Activated T-helper 17 cell treated with anti-CD3 and anti-CD28 coated beads, Interleukin-2, amount 50 U/mL, for 72 hours (primary cell): ENCODE results near the gene CRADD. TPM values are rescaled to one million over a fixed set of nuclear protein-coding genes. Genes with fewer than 3 reads are reported as not detected.

ENCODE experiments used
- ATAC-seq: fragments of 150-1000 bp; cut with Tn5 transposase; replicated peaks from 2 replicates; pipeline ENCODE4 v1.10.0; 2021; ENCODE audit warnings: mild to moderate bottlenecking, moderate library complexity
- H3K27ac Mint-ChIP-seq: one replicate; pipeline ENCODE4 v1.8.0; 2022; ENCODE audit warnings: mixed read lengths
- H3K27me3 Mint-ChIP-seq: one replicate; pipeline ENCODE4 v1.8.0; 2022; ENCODE audit warnings: mixed read lengths
- H3K36me3 Mint-ChIP-seq: one replicate; pipeline ENCODE4 v1.8.0; 2022; ENCODE audit warnings: low read depth, mild to moderate bottlenecking, mixed read lengths
- H3K4me1 Mint-ChIP-seq: one replicate; pipeline ENCODE4 v1.8.0; 2022; ENCODE audit warnings: mixed read lengths
- H3K4me3 Mint-ChIP-seq: one replicate; pipeline ENCODE4 v1.8.0; 2022; ENCODE audit warnings: mild to moderate bottlenecking, mixed read lengths
- H3K9me3 Mint-ChIP-seq: one replicate; pipeline ENCODE4 v1.8.0; 2022; ENCODE audit warnings: mixed read lengths
- total RNA-seq, 2 donors: library from RNA; stranded (reverse); gene quantifications; one replicate each; pipeline ENCODE4 v1.2.3, GENCODE V29; 2022

The CRADD gene
- total RNA-seq, 2 donors from 2014 or later = 21.4 to 23.0 TPM

DNA sequence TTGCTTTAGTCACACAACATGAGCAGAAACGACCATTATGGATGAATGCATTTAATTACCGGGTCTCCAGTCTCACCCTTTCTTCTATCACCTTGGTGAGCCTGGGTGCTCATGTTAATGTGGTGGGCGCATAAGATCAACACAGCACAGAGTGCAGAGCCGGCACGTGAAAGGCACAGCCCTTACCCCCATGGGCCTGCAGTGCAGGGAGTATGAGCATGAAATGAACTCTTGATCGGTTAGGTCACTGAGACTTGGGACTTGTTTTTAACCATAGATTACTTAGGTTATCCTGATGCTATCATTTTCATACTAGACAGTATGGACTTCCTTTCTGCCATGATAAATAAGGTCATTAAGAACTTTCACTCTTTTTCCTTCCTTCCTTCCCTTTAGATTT is 156.8 kb downstream of the CRADD start:
- Mint-ChIP-seq H3K4me3 (no peak overlapping the region), H3K27ac (no peak overlapping the region), H3K4me1 (no peaks in the 10 kb centered on the region), H3K36me3 (peaks cover 24% of the 10 kb centered on the region), H3K27me3 (no peaks in the 10 kb centered on the region), H3K9me3 (no peaks in the 10 kb centered on the region)
- no peak for ATAC-seq

DNA sequence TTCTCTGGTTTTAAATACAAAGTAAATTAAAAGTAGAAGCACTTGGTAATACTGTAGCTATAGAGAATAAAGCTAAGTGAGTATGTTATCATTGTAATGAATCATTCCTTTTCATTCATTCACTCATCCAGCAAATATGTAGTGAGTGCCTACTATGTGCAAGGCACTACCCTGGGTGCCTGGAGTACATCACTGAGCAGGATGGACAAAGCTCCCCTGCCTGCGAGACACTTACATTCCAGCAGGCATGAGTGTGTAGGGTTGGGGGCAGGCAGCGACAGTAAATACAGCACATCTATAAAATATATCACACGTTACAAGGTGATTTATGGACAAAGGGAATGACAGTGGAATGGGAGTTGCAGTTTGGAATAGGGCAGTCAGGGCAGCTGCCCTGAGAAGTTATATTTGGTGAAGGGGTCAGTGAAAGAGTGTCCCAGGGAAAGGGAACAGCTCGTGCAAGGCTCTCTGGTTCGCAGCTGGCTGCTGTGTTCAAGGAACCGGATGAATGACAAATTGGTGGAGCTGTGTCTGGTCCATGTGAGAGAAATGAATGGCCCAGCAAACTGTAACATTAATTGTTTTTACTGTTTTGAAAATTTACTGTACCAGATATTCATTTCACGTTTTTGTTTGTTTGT is 159.6 kb downstream of the CRADD start:
- no peaks in the 10 kb centered on the region for H3K27me3 Mint-ChIP-seq
- no peaks in the 10 kb centered on the region for H3K9me3 Mint-ChIP-seq
- peaks cover 48% of the 10 kb centered on the region for H3K36me3 Mint-ChIP-seq
- ATAC-seq = no peak
- no peaks in the 10 kb centered on the region for H3K4me1 Mint-ChIP-seq
- H3K27ac Mint-ChIP-seq = no peak overlapping the region
- H3K4me3 Mint-ChIP-seq = no peak overlapping the region

DNA sequence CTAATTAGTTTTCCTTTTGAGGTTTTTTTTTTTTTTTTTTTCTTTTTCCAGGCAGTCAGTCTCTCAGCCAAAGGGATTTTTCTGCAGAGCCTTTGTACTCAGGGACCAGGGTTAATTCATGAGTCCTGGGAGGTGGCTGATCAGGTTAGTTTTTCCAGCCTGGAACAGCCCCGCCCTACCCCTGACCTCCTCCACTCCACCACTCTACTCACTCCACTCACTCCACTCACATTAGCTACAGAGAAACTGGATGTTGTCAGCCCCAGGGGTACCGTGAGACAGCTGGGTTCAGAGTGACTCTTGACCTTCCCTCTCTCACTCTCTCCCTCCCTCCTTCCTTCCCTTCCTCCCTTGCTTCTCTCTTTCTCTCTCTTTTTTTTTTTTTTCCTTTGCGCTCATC is 161.0 kb downstream of the CRADD start:
- Mint-ChIP-seq H3K27ac (peak overlapping the region; percentile 3), H3K27me3 (no peaks in the 10 kb centered on the region), H3K4me3 (no peak overlapping the region), H3K36me3 (peaks cover 53% of the 10 kb centered on the region), H3K9me3 (no peaks in the 10 kb centered on the region), H3K4me1 (no peaks in the 10 kb centered on the region)
- ATAC-seq = no peak

DNA sequence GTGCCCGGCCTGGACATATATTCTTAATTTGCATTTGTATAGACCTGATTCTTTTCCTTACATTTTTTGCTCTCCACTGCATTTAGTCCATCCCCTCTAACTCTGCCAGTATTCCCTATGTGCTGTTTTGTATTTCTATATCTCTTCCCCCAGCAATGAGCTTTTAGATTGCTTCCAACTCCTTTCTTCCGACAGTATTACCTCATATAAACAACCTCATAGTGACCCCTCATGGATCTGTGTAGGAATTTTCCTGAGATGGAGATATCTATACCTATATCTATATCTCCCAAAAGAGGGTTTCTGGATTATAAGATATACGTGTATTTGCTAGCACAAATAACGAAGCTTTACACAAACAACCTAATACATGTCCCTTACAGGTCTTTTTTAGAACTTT is 161.9 kb downstream of the CRADD start:
- H3K4me1 Mint-ChIP-seq = no peaks in the 10 kb centered on the region
- no peaks in the 10 kb centered on the region for H3K27me3 Mint-ChIP-seq
- no peak for ATAC-seq
- H3K36me3 Mint-ChIP-seq = peaks cover 53% of the 10 kb centered on the region
- H3K27ac Mint-ChIP-seq = no peak overlapping the region
- no peak overlapping the region for H3K4me3 Mint-ChIP-seq
- no peaks in the 10 kb centered on the region for H3K9me3 Mint-ChIP-seq

DNA sequence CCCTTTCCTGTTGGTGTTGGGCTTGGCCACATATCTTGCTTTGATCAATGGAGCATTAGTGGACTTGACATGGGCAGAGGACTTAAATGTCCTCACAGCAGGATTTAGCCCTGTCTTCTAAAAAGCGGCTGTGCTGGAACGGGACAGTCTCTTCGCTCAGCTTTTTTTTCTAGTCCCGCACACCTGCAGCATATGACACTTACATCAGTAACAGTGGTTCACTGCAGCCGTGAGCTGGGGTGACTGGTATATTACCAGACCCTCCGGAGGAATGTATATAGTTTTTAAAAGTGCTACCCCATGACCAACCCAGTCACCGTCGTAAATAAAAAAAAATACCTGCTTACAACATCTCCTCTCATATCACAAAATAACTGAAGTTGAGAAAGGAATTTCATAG is 164.5 kb downstream of the CRADD start:
- Mint-ChIP-seq H3K36me3 (peaks cover 56% of the 10 kb centered on the region), H3K27ac (no peak overlapping the region)
- ATAC-seq = no peak

DNA sequence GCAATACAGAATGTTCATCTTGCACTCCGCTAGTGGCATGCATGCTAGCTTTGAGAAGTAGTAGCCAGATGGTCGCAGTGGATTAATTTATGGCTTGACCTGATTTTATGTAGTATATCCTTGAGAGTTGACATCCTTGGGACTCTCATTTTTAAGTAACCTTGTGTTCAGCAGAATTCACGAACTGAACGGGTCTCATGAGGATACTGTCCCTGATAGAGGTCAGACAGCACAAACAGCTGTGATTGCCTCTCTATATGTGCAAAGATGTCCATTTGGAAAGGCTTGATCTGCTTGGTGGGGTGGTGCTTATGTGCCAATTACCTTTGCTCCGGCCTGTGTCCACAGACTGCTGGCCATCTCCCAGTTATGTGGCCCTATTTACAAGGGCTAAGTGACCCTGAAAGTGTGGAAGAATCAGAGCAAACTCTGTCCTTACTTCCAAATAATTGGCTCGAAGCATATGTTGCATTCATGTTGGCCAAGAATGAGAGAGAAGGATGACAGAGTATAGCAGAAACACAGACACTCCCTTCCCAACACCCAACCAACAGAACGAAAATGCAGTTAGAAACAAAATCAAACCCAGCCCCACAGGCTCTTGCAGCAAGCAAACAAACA is 167.1 kb downstream of the CRADD start:
- peaks cover 25% of the 10 kb centered on the region for H3K4me1 Mint-ChIP-seq
- H3K36me3 Mint-ChIP-seq = peaks cover 49% of the 10 kb centered on the region
- H3K27ac Mint-ChIP-seq = no peak overlapping the region
- no peak for ATAC-seq
- no peak overlapping the region for H3K4me3 Mint-ChIP-seq
- no peaks in the 10 kb centered on the region for H3K9me3 Mint-ChIP-seq
- no peaks in the 10 kb centered on the region for H3K27me3 Mint-ChIP-seq

More for the DNA sequence above, 164.5 kb downstream of the CRADD start:
- Mint-ChIP-seq H3K9me3 (no peaks in the 10 kb centered on the region), H3K27me3 (no peaks in the 10 kb centered on the region), H3K4me1 (peaks cover 6% of the 10 kb centered on the region), H3K4me3 (no peak overlapping the region)

DNA sequence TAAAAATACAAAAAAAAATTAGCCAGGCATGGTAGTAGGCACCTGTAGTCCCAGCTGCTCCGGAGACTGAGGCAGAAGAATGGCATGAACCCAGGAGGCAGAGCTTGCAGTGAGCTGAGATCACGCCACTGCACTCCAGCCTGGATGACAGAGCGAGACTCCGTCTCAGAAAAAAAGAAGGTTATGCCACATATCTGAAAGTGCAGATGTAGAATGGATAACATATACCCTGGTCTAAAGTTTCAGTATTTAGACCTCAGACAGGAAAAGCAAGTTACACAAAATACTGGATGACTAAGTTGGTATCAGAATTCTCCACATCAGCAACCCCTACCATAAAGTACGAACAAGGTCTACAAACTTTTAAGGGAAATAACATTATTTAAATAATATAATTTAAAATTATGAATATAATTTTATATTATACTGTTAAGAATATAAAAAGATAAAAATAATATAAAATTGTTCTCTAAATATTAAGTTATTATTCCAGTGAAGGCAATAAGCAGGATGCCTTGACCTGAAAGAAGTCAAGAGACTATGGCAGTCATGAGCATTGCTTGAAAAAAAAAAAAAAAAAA is 169.9 kb downstream of the CRADD start:
- H3K36me3 Mint-ChIP-seq = peaks cover 30% of the 10 kb centered on the region
- H3K27ac Mint-ChIP-seq = peak overlapping the region; percentile 86

DNA sequence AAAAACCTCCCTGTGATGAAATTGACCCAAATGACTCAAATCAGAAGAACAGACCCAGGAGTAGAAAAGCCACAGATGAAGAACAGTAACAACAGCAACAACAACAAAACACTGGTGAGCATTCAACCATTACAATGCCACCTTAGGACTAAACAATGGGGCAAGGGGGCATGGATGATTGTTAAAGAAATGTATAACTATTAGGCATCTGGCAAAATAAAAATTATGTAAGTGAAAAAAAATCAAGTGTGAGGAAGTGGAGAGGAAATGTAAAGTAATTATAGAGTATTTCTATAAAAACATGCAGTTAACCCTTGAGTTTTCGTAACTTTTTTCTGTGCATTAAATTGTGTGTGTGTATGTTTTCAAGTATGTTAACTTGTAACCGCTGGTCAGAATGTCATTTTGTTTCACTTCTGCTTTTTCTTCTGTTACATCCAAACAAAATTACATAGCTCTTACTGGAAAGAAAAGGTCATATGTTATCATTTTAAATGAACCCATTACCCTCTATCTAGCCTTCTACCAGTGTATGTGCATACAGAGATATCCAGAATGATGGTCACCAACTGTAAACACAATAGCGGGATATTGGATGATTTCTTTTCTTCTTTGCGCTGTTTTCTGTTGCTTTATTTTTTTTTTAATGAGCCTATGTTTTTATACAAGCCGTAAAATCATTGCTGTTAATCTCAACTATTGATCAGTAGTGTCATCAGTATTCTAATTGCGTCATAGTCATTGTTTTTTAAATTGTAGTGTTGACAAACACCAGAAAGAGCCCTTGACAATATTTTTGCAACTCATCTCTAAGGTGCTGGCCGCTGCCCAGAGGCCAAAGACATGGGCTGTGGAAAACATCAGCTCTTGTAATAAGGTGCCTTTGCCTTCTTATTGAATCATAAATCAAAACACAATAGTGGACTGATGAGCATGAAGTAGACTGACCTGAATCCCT is 170.6 kb downstream of the CRADD start:
- no peaks in the 10 kb centered on the region for H3K9me3 Mint-ChIP-seq

More for the DNA sequence above, 169.9 kb downstream of the CRADD start:
- H3K4me3 Mint-ChIP-seq = peak overlapping the region; percentile 49
- peak; percentile 66 for ATAC-seq
- no peaks in the 10 kb centered on the region for H3K9me3 Mint-ChIP-seq
- peaks cover 33% of the 10 kb centered on the region for H3K4me1 Mint-ChIP-seq
- H3K27me3 Mint-ChIP-seq = no peaks in the 10 kb centered on the region

DNA sequence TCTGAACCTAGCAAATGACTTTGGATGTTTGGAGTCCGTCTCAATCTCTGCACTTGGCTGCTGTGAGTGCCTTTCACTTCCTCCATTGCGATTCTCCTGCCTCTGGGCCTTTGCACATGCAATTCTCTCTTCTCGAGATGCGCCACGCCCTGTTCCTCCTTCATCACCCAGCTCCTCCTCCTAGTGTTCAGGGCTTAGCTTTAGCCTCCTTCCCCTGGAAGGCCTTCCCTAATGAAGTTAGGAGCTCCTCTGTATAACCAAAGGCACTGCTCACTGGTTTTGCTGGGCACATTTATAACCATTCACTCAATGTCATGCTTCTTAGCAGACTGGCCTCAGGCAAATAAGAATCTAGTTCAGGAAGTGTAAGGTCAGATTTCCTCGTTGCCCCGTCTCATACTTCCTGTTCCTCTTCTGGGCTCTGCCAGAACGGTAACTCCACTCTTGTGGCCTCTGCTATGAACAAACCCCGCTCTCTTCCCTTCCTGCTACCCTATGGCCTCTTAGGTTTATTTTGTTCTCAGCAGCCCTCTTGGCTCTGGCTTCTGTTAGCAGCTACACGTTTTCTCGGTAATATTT is 171.4 kb downstream of the CRADD start:
- Mint-ChIP-seq H3K4me1 (peaks cover 41% of the 10 kb centered on the region), H3K27me3 (no peaks in the 10 kb centered on the region), H3K9me3 (no peaks in the 10 kb centered on the region), H3K27ac (peak overlapping the region; percentile 86), H3K36me3 (peaks cover 34% of the 10 kb centered on the region), H3K4me3 (peak overlapping the region; percentile 49)
- no peak for ATAC-seq

More for the DNA sequence above, 170.6 kb downstream of the CRADD start:
- H3K4me3 Mint-ChIP-seq = peak overlapping the region; percentile 49
- peaks cover 28% of the 10 kb centered on the region for H3K36me3 Mint-ChIP-seq
- H3K27me3 Mint-ChIP-seq = no peaks in the 10 kb centered on the region
- H3K4me1 Mint-ChIP-seq = peaks cover 38% of the 10 kb centered on the region
- peak; percentile 61 for ATAC-seq
- peak overlapping the region; percentile 86 for H3K27ac Mint-ChIP-seq

DNA sequence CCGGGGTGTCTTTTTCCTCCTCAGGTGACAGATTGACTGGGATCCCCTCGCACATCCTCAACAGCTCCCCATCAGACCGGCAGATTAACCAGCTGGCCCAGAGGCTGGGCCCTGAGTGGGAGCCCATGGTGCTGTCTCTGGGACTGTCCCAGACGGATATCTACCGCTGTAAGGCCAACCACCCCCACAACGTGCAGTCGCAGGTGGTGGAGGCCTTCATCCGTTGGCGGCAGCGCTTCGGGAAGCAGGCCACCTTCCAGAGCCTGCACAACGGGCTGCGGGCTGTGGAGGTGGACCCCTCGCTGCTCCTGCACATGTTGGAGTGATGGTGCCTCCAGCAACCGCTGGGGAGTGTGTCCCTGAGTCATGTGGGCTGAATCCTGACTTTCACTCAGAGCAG is 172.8 kb downstream of the CRADD start:
- Mint-ChIP-seq H3K4me3 (no peak overlapping the region), H3K27ac (no peak overlapping the region), H3K36me3 (peaks cover 29% of the 10 kb centered on the region), H3K27me3 (no peaks in the 10 kb centered on the region), H3K9me3 (no peaks in the 10 kb centered on the region), H3K4me1 (peaks cover 48% of the 10 kb centered on the region)
- no peak for ATAC-seq

DNA sequence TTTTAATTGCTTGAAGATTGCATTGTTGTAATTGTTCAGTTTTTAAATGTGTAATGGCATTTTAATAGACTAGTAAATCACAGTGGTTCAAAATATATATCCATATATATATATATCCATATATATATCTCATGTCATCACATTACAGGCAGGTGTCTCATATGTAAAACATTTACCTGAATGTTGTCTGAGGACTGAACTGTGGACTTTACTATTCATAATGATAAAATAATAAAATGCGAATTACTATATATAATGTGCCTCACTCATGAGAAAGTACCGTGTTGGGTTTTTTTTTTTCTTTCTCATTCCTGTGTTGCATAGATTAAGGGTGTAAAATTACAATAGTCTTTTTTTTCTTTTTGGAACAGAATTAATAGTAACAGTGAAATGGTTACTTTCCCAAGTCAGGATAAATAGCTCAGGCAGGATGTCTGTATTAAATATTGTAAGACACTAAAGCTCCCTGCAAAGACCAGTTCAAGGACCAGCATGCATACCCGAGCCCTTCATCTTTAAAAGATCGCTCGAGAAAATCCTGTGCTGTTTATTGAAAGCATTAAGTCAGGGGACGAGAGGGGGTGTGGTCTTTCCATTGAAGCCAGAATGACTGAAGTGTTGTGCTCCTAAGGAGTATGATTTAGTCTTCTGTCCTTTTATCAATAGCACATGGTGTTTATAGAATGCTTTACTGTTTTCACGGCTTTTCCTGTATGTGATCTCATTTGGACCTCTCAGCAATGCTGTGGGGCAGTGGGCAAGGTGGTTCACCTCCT is 173.5 kb downstream of the CRADD start:
- Mint-ChIP-seq H3K4me3 (peak overlapping the region; percentile 18), H3K27ac (peak overlapping the region; percentile 34), H3K4me1 (peaks cover 48% of the 10 kb centered on the region), H3K9me3 (no peaks in the 10 kb centered on the region), H3K36me3 (peaks cover 29% of the 10 kb centered on the region), H3K27me3 (no peaks in the 10 kb centered on the region)
- ATAC-seq = no peak

DNA sequence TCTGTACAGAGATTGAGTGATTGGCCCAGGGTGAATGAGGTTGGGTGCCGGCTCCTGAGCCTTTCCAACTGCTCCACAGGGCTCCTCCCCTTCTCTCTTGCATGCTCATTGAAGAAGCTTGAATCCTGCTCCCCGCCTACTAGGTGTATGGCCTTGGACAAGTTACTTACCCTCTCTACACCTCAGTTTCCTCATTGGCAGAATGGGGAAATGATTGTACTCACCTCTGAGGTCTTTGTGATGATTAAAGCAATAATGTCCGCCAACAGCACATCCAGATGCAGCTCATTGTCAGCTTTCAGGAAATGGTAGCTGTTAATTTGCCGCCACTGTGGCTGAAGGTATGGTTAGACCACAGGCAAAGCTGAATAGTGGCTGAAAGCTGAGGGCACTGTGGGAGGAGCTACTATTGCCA is 174.1 kb downstream of the CRADD start:
- ATAC-seq = peak; percentile 75
- no peaks in the 10 kb centered on the region for H3K9me3 Mint-ChIP-seq
- H3K27me3 Mint-ChIP-seq = no peaks in the 10 kb centered on the region
- peak overlapping the region; percentile 18 for H3K4me3 Mint-ChIP-seq
- H3K36me3 Mint-ChIP-seq = peaks cover 23% of the 10 kb centered on the region
- peaks cover 46% of the 10 kb centered on the region for H3K4me1 Mint-ChIP-seq
- peak overlapping the region; percentile 34 for H3K27ac Mint-ChIP-seq

DNA sequence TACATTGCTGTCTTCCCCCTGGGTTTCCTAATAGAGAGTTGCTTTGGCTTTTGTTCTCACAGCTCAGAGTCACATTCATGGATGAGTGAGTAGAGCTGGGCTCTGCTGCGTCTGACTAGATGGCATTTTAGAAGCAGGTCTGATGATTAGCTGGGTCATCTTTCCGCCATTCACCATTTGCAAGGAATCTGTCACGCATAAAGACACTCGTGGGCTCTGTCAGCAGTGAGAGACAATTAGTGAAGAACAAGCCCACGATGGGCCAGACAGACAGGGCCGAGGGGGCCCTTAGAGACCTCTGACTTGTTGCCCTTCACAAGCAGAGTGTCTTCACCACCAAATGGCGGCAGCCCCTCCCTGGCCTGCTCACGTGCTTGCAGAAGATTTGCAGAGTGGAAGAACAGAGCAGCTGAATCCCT is 175.0 kb downstream of the CRADD start:
- H3K27me3 Mint-ChIP-seq = no peaks in the 10 kb centered on the region
- no peak overlapping the region for H3K4me3 Mint-ChIP-seq
- no peak for ATAC-seq
- peaks cover 21% of the 10 kb centered on the region for H3K36me3 Mint-ChIP-seq
- no peaks in the 10 kb centered on the region for H3K9me3 Mint-ChIP-seq
- peaks cover 42% of the 10 kb centered on the region for H3K4me1 Mint-ChIP-seq
- no peak overlapping the region for H3K27ac Mint-ChIP-seq
